ENCODE data around the gene ELFN2. TPM values are rescaled to one million over a fixed set of nuclear protein-coding genes. Genes with fewer than 3 reads are reported as not detected.
"Not testable (repeated sequence)": the region's sequence is repeated elsewhere in the genome, so short reads cannot be mapped to it uniquely, and the experiment has no call there.

Gene ELFN2
- total and polyA plus RNA-seq, 4 donors, result 5.1 to 60.2 (median 34.6) TPM

GRCh38 chr22:37469416-37470086 lies 42.3 kb upstream of the ELFN2 start:
- no peak for DNase-seq (ENCODE audit: low read depth in 4 of 6, low spot score in 6 of 6)
- WGBS (ENCODE audit: insufficient coverage), result 85% methylated on average over 7 of the region's 8 CpGs
- H3K27me3 ChIP-seq (ENCODE audit: control insufficient read depth, insufficient read depth, low read length), result no peaks in the 10 kb centered on the region
- H3K36me3 ChIP-seq (ENCODE audit: control insufficient read depth, insufficient read depth, low read length), result peaks cover 3% of the 10 kb centered on the region
- peaks cover 8% of the 10 kb centered on the region for H3K4me1 ChIP-seq (ENCODE audit: control insufficient read depth, insufficient read depth, low read length)
- no peaks in the 10 kb centered on the region for H3K9me3 ChIP-seq (ENCODE audit: control insufficient read depth, insufficient read depth, low read length)
- no peak overlapping the region for H3K27ac ChIP-seq (ENCODE audit: low read depth, low read length)
- H3K4me3 ChIP-seq (ENCODE audit: low read depth, low read length), result no peak overlapping the region

DNA sequence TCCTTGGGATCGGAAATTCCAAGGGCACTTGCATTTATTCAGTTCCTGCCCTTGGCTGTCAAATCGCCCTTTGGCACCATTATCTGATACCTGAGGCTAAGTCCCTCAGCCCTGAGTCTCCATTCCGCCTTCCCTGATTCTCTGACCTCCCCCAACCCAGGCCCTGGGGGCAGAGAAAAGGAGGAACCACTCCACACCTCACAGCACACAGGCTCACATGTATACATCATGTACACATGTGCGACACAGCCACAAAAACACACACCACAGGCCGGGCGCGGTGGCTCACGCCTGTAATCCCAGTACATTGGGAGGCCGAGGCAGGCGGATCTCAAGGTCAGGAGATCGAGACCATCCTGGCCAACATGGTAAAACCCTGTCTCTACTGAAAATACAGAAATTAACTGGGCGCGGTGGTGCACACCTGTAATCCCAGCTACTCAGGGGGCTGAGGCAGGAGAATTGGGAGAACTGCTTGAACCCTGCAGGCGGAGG lies 41.0 kb upstream of the ELFN2 start:
- not testable (repeated sequence) for H3K36me3 ChIP-seq (ENCODE audit: control insufficient read depth, insufficient read depth, low read length); H3K9me3 ChIP-seq (ENCODE audit: control insufficient read depth, insufficient read depth, low read length); H3K4me3 ChIP-seq (ENCODE audit: low read depth, low read length); DNase-seq (ENCODE audit: low read depth in 4 of 6, low spot score in 6 of 6); H3K27ac ChIP-seq (ENCODE audit: low read depth, low read length); H3K27me3 ChIP-seq (ENCODE audit: control insufficient read depth, insufficient read depth, low read length)
- peaks cover 19% of the 10 kb centered on the region for H3K4me1 ChIP-seq (ENCODE audit: control insufficient read depth, insufficient read depth, low read length)
- WGBS (ENCODE audit: insufficient coverage), result 97% methylated on average over 13 of the region's 14 CpGs

- Histone ChIP-seq H3K4me3 (ENCODE audit: low read depth, low read length) (no peak overlapping the region), H3K4me1 (ENCODE audit: control insufficient read depth, insufficient read depth, low read length) (peaks cover 25% of the 10 kb centered on the region), H3K27ac (ENCODE audit: low read depth, low read length) (no peak overlapping the region), H3K27me3 (ENCODE audit: control insufficient read depth, insufficient read depth, low read length) (no peaks in the 10 kb centered on the region), H3K36me3 (ENCODE audit: control insufficient read depth, insufficient read depth, low read length) (no peaks in the 10 kb centered on the region), H3K9me3 (ENCODE audit: control insufficient read depth, insufficient read depth, low read length) (no peaks in the 10 kb centered on the region)
- DNase-seq (ENCODE audit: low read depth in 4 of 6, low spot score in 6 of 6), result peak in 2 of 6 donors; percentile 25 to 71
- 20% methylated on average over 12 of the region's 14 CpGs for WGBS (ENCODE audit: insufficient coverage)
These were observed 40.2 kb upstream of the ELFN2 start for GRCh38 chr22:37467391-37467955.

- Histone ChIP-seq H3K36me3 (ENCODE audit: control insufficient read depth, insufficient read depth, low read length) (no peaks in the 10 kb centered on the region), H3K27ac (ENCODE audit: low read depth, low read length) (no peak overlapping the region), H3K4me1 (ENCODE audit: control insufficient read depth, insufficient read depth, low read length) (peaks cover 33% of the 10 kb centered on the region), H3K4me3 (ENCODE audit: low read depth, low read length) (no peak overlapping the region), H3K9me3 (ENCODE audit: control insufficient read depth, insufficient read depth, low read length) (no peaks in the 10 kb centered on the region), H3K27me3 (ENCODE audit: control insufficient read depth, insufficient read depth, low read length) (no peaks in the 10 kb centered on the region)
- peak in 2 of 6 donors; percentile 73 to 76 for DNase-seq (ENCODE audit: low read depth in 4 of 6, low spot score in 6 of 6)
- WGBS (ENCODE audit: insufficient coverage), result 14% methylated on average over 1 of the region's 4 CpGs
These were observed 36.9 kb upstream of the ELFN2 start for GRCh38 chr22:37464181-37464580.

- Histone ChIP-seq H3K4me3 (ENCODE audit: low read depth, low read length) (no peak overlapping the region), H3K27me3 (ENCODE audit: control insufficient read depth, insufficient read depth, low read length) (no peaks in the 10 kb centered on the region), H3K27ac (ENCODE audit: low read depth, low read length) (no peak overlapping the region), H3K4me1 (ENCODE audit: control insufficient read depth, insufficient read depth, low read length) (peaks cover 33% of the 10 kb centered on the region), H3K9me3 (ENCODE audit: control insufficient read depth, insufficient read depth, low read length) (no peaks in the 10 kb centered on the region), H3K36me3 (ENCODE audit: control insufficient read depth, insufficient read depth, low read length) (no peaks in the 10 kb centered on the region)
- DNase-seq (ENCODE audit: low read depth in 4 of 6, low spot score in 6 of 6), result no peak
- WGBS (ENCODE audit: insufficient coverage), result 29% methylated on average over 4 of the region's 5 CpGs
These were observed 35.7 kb upstream of the ELFN2 start for GRCh38 chr22:37462983-37463382.

GRCh38 chr22:37462436-37462835 lies 35.2 kb upstream of the ELFN2 start:
- Histone ChIP-seq H3K4me3 (ENCODE audit: low read depth, low read length) (no peak overlapping the region), H3K9me3 (ENCODE audit: control insufficient read depth, insufficient read depth, low read length) (no peaks in the 10 kb centered on the region), H3K27me3 (ENCODE audit: control insufficient read depth, insufficient read depth, low read length) (peaks cover 1% of the 10 kb centered on the region), H3K36me3 (ENCODE audit: control insufficient read depth, insufficient read depth, low read length) (no peaks in the 10 kb centered on the region), H3K4me1 (ENCODE audit: control insufficient read depth, insufficient read depth, low read length) (peaks cover 29% of the 10 kb centered on the region), H3K27ac (ENCODE audit: low read depth, low read length) (no peak overlapping the region)
- 73% methylated on average over 3 of the region's 5 CpGs for WGBS (ENCODE audit: insufficient coverage)
- peak in 1 of 6 donors; percentile 47 for DNase-seq (ENCODE audit: low read depth in 4 of 6, low spot score in 6 of 6)

- 33% methylated on average over 3 of the region's 6 CpGs for WGBS (ENCODE audit: insufficient coverage)
- DNase-seq (ENCODE audit: low read depth in 4 of 6, low spot score in 6 of 6), result peak in 1 of 6 donors; percentile 76
- Histone ChIP-seq H3K4me1 (ENCODE audit: control insufficient read depth, insufficient read depth, low read length) (peaks cover 25% of the 10 kb centered on the region), H3K27ac (ENCODE audit: low read depth, low read length) (no peak overlapping the region), H3K9me3 (ENCODE audit: control insufficient read depth, insufficient read depth, low read length) (no peaks in the 10 kb centered on the region), H3K27me3 (ENCODE audit: control insufficient read depth, insufficient read depth, low read length) (peaks cover 2% of the 10 kb centered on the region), H3K36me3 (ENCODE audit: control insufficient read depth, insufficient read depth, low read length) (no peaks in the 10 kb centered on the region), H3K4me3 (ENCODE audit: low read depth, low read length) (no peak overlapping the region)
These were observed 34.7 kb upstream of the ELFN2 start for GRCh38 chr22:37461961-37462360.

DNA sequence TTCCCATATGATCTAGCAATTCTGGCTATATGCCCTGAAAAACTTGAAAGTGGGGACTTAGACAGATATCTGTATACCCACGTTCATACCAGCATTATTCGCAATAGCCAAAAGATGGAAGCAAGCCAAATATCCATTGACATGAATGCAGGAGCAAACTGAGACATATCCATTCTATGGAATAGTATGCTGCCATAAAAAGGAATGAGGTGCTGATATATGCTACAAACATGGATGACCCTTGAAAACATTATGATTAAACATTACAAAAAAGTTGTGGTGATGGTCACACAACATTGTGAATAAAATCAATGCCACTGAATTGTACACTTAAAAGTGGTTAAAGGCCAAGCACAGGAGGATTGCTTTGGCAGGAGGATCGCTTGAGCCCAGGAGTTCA lies 33.4 kb upstream of the ELFN2 start:
- DNase-seq (ENCODE audit: low read depth in 4 of 6, low spot score in 6 of 6), result no peak

GRCh38 chr22:37459206-37459605 lies 31.9 kb upstream of the ELFN2 start:
- 78% methylated on average over 4 of the region's 9 CpGs for WGBS (ENCODE audit: insufficient coverage)
- Histone ChIP-seq H3K4me1 (ENCODE audit: control insufficient read depth, insufficient read depth, low read length) (peaks cover 38% of the 10 kb centered on the region), H3K9me3 (ENCODE audit: control insufficient read depth, insufficient read depth, low read length) (no peaks in the 10 kb centered on the region), H3K27me3 (ENCODE audit: control insufficient read depth, insufficient read depth, low read length) (peaks cover 2% of the 10 kb centered on the region), H3K36me3 (ENCODE audit: control insufficient read depth, insufficient read depth, low read length) (no peaks in the 10 kb centered on the region), H3K27ac (ENCODE audit: low read depth, low read length) (no peak overlapping the region), H3K4me3 (ENCODE audit: low read depth, low read length) (no peak overlapping the region)
- DNase-seq (ENCODE audit: low read depth in 4 of 6, low spot score in 6 of 6), result peak in 1 of 6 donors; percentile 71

More for the DNA sequence above, 33.4 kb upstream of the ELFN2 start:
- no peak overlapping the region for H3K4me3 ChIP-seq (ENCODE audit: low read depth, low read length)
- H3K9me3 ChIP-seq (ENCODE audit: control insufficient read depth, insufficient read depth, low read length), result no peaks in the 10 kb centered on the region
- H3K36me3 ChIP-seq (ENCODE audit: control insufficient read depth, insufficient read depth, low read length), result no peaks in the 10 kb centered on the region
- 92% methylated on average over 2 of the region's 3 CpGs for WGBS (ENCODE audit: insufficient coverage)
- H3K4me1 ChIP-seq (ENCODE audit: control insufficient read depth, insufficient read depth, low read length), result peaks cover 29% of the 10 kb centered on the region
- H3K27ac ChIP-seq (ENCODE audit: low read depth, low read length), result no peak overlapping the region
- H3K27me3 ChIP-seq (ENCODE audit: control insufficient read depth, insufficient read depth, low read length), result peaks cover 2% of the 10 kb centered on the region

Data from spinal cord (tissue), 10 donors.